ENCODE data around the gene PRKCH. TPM values are rescaled to one million over a fixed set of nuclear protein-coding genes. Genes with fewer than 3 reads are reported as not detected.
"Not testable (repeated sequence)": the region's sequence is repeated elsewhere in the genome, so short reads cannot be mapped to it uniquely, and the experiment has no call there.

The PRKCH gene
- total RNA-seq, 1 donor, result 3.3 TPM

GRCh38 chr14:61315313-61315712 is 6.1 kb upstream of the PRKCH start:
- DNase-seq (ENCODE audit: insufficient read length, low spot score, missing footprints), result no peak
- Histone ChIP-seq H3K36me3 (ENCODE audit: insufficient read depth, low read length) (no peaks in the 10 kb centered on the region), H3K4me3 (ENCODE audit: insufficient read depth, low read length) (no peak overlapping the region), H3K9me3 (ENCODE audit: low read depth, low read length) (no peaks in the 10 kb centered on the region), H4K20me1 (ENCODE audit: insufficient read depth, low read length) (no peaks in the 10 kb centered on the region), H3K79me2 (ENCODE audit: insufficient read depth, low read length) (no peaks in the 10 kb centered on the region), H3K4me1 (ENCODE audit: insufficient read depth, low read length) (no peaks in the 10 kb centered on the region), H3K4me2 (ENCODE audit: insufficient read depth, low read length) (no peak overlapping the region), H3K27ac (ENCODE audit: low read depth, low read length) (no peak overlapping the region), H2AFZ (ENCODE audit: low read length) (no peak overlapping the region), H3K27me3 (ENCODE audit: insufficient read depth, low read length) (peaks cover 13% of the 10 kb centered on the region)
- TF ChIP-seq, protein P1, sequence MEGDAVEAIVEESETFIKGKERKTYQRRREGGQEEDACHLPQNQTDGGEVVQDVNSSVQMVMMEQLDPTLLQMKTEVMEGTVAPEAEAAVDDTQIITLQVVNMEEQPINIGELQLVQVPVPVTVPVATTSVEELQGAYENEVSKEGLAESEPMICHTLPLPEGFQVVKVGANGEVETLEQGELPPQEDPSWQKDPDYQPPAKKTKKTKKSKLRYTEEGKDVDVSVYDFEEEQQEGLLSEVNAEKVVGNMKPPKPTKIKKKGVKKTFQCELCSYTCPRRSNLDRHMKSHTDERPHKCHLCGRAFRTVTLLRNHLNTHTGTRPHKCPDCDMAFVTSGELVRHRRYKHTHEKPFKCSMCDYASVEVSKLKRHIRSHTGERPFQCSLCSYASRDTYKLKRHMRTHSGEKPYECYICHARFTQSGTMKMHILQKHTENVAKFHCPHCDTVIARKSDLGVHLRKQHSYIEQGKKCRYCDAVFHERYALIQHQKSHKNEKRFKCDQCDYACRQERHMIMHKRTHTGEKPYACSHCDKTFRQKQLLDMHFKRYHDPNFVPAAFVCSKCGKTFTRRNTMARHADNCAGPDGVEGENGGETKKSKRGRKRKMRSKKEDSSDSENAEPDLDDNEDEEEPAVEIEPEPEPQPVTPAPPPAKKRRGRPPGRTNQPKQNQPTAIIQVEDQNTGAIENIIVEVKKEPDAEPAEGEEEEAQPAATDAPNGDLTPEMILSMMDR (IDR thresholded peaks at IDR 0.05; ENCODE audit: extremely low read depth, low read depth, low read length), result no peak

DNA sequence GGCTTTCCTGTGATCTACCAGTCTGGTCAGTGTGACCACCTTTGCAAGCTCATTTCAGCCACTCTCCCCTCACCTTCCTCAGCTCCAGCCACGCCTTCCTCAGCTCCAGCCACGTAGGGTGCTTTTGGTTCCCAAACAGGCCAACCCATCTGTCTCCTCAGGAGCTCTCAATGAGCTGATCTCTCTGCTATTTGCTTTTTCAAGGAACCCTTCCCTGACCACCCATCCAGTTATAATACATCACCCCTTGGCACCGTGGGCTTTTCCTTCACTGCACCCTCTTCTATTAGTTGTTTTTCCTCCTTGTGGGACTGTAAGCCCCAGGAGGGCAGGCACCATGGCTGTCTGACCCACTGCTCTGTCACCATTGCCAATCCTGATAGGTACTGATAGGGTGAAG is 2.3 kb upstream of the PRKCH start:
- no peaks in the 10 kb centered on the region for H3K4me1 ChIP-seq (ENCODE audit: insufficient read depth, low read length)
- no peak overlapping the region for H3K27ac ChIP-seq (ENCODE audit: low read depth, low read length)
- peaks cover 50% of the 10 kb centered on the region for H3K27me3 ChIP-seq (ENCODE audit: insufficient read depth, low read length)
- H3K9me3 ChIP-seq (ENCODE audit: low read depth, low read length), result no peaks in the 10 kb centered on the region
- H3K4me3 ChIP-seq (ENCODE audit: insufficient read depth, low read length), result no peak overlapping the region
- TF ChIP-seq, protein P1 (IDR thresholded peaks at IDR 0.05; ENCODE audit: extremely low read depth, low read depth, low read length), result no peak
- no peak overlapping the region for H3K4me2 ChIP-seq (ENCODE audit: insufficient read depth, low read length)
- H3K79me2 ChIP-seq (ENCODE audit: insufficient read depth, low read length), result no peaks in the 10 kb centered on the region
- no peaks in the 10 kb centered on the region for H3K36me3 ChIP-seq (ENCODE audit: insufficient read depth, low read length)
- no peaks in the 10 kb centered on the region for H4K20me1 ChIP-seq (ENCODE audit: insufficient read depth, low read length)
- DNase-seq (ENCODE audit: insufficient read length, low spot score, missing footprints), result no peak
- H2AFZ ChIP-seq (ENCODE audit: low read length), result no peak overlapping the region

DNA sequence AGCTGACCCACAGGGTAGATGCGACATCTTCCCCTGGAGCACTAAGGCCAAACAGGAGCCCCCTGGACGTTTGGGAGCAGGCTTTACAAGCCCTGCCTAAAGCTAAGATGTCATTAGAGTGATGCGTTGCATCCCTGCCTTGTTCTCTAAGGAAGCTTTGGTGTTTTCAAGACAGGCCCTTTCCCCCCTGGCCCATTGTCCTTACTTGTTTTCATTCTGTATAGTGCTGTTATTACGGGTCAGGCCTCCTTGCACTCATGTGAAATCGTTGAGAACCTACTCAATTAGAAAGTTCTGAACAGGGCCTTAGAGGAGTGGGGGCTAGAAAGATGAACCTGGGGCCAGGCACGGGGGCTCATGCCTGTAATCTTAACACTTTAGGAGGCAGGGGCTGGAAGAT is 1.7 kb upstream of the PRKCH start:
- peaks cover 49% of the 10 kb centered on the region for H3K27me3 ChIP-seq (ENCODE audit: insufficient read depth, low read length)
- no peaks in the 10 kb centered on the region for H4K20me1 ChIP-seq (ENCODE audit: insufficient read depth, low read length)
- no peak overlapping the region for H3K4me3 ChIP-seq (ENCODE audit: insufficient read depth, low read length)
- no peak overlapping the region for H2AFZ ChIP-seq (ENCODE audit: low read length)
- H3K9me3 ChIP-seq (ENCODE audit: low read depth, low read length), result no peaks in the 10 kb centered on the region
- DNase-seq (ENCODE audit: insufficient read length, low spot score, missing footprints), result no peak
- no peak overlapping the region for H3K27ac ChIP-seq (ENCODE audit: low read depth, low read length)
- no peaks in the 10 kb centered on the region for H3K79me2 ChIP-seq (ENCODE audit: insufficient read depth, low read length)
- TF ChIP-seq, protein P1 (IDR thresholded peaks at IDR 0.05; ENCODE audit: extremely low read depth, low read depth, low read length), result no peak
- no peaks in the 10 kb centered on the region for H3K4me1 ChIP-seq (ENCODE audit: insufficient read depth, low read length)
- H3K36me3 ChIP-seq (ENCODE audit: insufficient read depth, low read length), result no peaks in the 10 kb centered on the region
- H3K4me2 ChIP-seq (ENCODE audit: insufficient read depth, low read length), result no peak overlapping the region

- H4K20me1 ChIP-seq (ENCODE audit: insufficient read depth, low read length); H3K4me1 ChIP-seq (ENCODE audit: insufficient read depth, low read length); DNase-seq (ENCODE audit: insufficient read length, low spot score, missing footprints); H3K36me3 ChIP-seq (ENCODE audit: insufficient read depth, low read length); H3K79me2 ChIP-seq (ENCODE audit: insufficient read depth, low read length); H3K27ac ChIP-seq (ENCODE audit: low read depth, low read length); H3K4me3 ChIP-seq (ENCODE audit: insufficient read depth, low read length); H3K4me2 ChIP-seq (ENCODE audit: insufficient read depth, low read length); H3K9me3 ChIP-seq (ENCODE audit: low read depth, low read length); H2AFZ ChIP-seq (ENCODE audit: low read length): not testable (repeated sequence)
- peaks cover 48% of the 10 kb centered on the region for H3K27me3 ChIP-seq (ENCODE audit: insufficient read depth, low read length)
Observed at GRCh38 chr14:61320170-61320569, 1.2 kb upstream of the PRKCH start.
